ENCODE measurements around the gene IQGAP1.

The IQGAP1 gene

DNA sequence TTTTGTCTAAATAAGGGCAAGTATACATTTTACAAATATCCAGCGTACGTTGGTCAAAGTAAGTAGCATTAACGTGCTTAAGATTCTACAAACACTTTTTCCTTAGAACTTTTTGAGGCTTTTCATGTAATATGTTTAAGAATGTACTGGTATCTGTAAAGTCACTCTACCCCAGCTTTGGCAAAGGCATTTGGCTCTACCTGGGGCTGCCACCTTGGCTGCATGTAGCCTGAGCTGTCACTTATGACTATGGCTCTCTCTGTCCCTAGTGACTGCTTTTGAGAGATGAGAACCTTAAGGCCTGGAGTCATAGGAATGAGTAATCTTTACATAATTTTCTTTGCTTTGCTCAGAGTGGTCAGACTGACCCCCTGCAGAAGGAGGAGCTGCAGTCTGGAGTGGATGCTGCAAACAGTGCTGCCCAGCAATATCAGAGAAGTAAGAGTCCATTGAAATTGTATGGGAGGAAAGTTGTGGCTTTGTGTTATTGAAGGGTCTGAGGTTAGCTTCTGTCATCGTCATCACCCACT, 61.2 kb downstream of the IQGAP1 start:
- DNase-seq: no peak

DNA sequence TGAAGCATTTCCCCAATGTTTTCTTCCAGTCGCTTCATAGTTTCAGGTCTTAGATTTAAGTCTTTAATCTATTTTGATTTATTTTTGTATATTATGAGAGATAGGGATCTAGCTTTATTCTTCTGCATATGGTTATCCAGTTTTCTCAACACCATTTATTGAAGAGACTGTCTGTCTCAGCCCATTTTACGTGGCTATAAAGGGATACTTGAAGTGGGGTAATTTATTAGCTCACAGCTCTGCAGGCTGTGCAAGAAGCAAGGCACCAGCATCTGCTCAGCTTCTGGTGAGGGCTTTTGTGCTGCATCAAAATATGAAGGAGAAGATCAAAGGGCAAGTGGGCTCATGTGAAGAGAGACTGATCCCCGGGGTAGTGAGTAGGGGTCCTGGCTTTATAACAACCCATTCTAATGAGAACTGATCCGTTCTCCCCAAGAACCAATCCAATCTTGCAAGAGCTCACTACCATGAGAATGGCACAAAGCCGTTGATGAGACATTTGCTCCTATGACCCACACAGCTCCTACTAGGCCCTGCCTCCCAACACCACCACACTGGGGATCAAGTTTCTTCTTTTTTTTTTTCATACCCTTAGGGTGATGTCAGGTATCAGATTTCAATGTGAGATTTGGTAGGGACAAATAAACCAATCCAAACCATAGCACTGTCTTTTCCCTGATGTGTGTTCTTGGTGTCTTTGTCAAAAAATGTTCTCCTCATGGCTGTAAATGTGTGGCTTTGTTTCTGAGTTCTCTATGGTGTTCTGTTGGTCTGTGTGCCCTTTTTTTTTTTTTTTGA, 63.2 kb downstream of the IQGAP1 start:
- DNase-seq: no peak

DNA sequence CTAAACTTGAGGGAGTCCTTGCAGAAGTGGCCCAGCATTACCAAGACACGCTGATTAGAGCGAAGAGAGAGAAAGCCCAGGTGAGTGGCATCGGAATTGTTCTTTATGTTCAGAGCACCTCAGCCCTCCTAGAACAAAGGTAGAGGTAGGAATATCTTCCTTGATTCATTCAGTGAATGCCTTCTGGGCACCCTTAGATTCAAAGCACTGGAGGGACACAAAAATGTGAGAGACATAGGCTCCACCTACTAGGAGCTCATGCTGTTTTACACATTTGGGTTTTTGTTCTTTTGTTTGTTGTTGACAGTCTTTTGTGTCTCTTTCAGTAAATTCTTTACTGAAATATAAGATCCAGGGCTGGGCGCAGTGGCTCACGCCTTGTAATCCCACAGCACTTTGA, 68.2 kb downstream of the IQGAP1 start:
- DNase-seq: no peak

DNA sequence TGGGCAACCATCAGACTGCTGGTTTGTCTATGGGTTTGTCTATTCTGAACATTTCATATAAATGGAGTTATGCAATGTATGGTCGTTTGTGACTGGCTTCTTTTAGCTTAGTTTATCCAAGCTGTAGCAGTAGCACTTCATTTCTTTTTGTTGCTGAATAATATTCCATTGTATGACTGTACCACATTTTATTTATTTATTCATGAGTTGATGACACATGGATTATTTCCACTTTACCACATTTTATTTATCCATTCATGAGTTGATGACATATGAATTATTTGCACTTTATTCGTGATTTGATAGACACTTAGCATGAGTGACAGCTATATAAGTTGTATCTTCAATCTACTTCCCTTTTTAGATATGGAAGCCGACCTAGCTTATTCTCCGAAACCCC, 70.0 kb downstream of the IQGAP1 start:
- DNase-seq: no peak

DNA sequence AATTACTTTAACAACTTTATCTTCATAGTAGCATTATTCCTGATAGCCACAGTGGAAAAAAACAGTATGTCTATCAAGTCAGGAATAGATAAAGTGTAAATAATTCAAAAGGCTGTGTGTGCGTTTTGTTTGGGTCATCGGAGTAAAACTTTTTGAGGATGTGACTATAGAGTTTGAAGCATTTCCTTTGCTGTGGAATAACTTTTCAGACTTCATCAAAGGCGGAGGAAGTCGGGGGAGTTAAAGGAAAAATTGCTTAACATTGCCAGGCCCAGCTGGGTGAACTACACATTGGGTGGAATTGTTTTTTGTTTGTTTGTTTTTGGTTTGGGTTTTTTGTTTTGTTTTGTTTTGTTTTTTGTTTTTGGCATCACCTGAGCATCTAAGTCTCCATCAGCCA, 71.3 kb downstream of the IQGAP1 start:
- no peak for DNase-seq

DNA sequence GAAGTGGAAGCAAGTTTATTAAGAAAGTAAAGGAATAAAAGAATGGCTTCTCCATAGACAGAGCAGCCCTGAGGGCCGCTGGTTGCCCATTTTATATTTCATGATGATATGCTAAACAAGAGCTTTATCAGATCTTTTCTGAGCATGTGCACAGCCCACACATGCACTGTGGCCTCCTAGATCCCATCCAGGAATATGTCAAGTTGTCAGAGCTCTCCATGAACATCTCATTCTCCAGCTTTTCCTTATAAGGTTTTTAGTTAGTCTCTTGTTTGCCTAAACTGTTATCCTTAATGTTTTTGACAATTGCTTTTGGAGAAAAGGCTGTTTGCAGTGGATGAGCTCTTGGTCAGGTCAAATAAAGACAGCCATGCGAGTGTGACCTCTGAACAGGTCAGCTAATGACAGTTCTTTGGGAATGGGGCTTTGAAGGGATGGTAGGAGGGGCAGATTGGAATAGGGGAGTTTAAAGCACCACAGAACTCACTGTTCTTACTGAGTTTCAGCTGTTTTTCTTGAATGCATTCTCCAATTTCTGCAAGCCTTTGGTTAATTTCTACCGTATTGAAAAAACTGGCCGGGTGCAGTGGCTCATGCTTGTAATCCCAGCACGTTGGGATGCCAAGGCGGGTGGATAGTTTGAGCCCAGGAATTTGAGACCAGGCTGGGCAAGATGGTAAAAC, 72.2 kb downstream of the IQGAP1 start:
- DNase-seq: no peak

DNA sequence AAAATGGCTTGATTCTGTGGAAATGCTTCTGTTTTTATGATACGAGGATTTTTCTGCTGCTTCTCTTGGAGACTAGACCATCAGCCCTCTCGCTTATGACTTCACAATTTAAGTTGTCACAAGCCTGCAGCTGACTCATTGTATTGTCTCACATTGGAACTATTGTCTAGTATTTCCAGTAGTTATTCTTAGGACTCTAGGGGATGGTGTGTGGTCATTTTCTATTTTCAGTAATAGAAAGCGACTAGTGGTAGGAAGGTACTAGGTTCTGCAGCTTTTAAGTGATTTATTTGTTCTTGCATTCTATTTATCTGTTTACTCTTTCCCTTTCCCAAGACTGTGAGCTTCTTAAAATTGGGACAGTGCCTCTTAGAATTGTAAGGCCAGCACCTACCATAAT, 75.3 kb downstream of the IQGAP1 start:
- DNase-seq: peak; percentile 10

DNA sequence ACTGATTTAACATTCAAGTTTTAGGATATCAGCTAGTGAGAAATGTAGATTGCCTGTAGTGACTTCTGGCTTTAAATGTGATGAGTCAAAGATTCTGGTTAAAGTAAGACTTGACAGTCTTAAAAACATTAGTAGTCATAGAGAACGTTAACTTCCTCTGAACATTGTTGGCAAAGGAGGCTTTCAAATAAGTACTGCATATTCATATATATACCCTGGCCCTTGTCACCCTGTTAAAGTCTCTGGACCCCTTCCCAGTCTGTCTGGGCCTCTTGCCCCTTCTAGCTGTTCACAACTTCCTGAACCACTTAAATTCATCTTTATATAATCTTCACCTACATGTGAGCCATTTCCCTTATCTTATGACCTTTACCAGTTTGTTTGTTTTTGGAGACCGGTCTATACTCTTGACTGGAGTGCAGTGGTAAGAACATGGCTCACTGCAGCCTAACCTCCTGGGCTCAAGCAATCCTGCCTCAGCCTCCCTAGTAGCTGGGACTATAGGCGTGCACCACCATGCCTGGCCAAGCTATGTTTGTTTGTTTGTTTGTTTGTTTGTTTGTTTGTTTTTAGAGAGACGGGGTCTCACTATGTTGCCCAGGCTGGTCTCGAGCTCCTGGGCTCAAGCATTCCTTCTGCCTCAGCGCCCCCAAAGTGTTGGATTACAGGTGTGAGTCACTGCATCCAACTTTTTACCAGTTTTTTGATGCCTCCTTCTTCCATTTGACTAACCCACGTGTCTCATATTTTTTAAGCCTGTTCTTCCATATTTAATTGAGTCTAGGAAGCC, 77.3 kb downstream of the IQGAP1 start:
- no peak for DNase-seq

DNA sequence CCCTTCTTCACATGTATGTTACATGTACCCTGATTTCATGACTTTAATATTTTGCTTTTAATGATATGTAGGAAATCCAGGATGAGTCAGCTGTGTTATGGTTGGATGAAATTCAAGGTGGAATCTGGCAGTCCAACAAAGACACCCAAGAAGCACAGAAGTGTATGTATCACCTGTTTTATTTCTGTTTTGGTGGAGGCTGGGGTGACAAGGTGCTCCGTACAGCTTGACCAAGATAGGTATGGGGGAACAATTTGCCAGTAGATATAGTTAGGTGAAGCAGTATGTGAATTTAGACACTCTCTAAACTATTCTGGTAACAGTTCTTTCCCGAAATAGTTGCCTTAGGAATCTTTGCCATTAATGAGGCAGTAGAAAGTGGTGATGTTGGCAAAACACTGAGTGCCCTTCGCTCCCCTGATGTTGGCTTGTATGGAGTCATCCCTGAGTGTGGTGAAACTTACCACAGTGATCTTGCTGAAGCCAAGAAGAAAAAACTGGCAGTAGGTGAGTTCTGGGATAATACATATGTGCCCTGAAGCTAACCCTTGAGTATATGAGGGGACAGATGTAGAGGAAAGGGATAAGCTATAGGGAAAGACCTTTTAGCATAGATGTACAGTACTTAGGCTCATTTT, 78.0 kb downstream of the IQGAP1 start:
- no peak for DNase-seq

DNA sequence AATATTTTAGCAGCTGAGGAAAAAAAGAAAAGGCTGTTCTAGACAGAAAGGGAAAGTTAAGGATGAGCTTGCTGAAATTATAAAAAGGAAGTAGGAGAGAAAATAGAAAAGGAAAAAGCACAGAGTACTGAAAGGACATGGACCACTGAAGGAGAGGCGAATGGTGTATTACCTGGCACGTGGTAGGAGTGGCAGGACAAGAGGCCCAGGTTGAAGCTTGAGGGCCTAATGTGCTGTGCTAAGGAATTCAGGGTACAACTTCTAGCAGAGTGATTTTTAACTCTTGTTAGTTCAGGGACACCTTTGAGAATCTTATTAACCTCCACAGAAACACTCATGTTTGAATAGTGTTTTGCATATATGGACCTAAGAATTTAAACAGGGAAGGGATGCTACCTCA, 81.7 kb downstream of the IQGAP1 start:
- no peak for DNase-seq

DNA sequence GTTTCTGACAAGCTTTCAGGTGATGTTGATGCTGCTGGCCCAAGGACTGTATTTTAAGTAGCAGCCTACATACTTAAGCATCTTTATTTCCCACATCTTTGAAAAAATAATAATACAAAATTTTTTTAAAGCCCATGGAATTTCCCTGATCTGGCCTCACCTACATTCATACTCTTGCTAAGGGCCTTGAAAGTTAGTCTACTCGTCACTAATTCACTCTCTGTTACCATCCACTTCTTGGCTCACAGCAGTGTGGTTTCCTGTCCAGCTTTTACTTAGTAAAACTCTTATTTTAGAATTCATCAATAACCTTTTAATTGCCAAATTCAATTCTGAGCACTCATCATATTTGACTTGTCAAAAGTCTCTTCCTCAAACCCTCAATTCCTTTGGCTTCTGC, 82.4 kb downstream of the IQGAP1 start:
- no peak for DNase-seq

DNA sequence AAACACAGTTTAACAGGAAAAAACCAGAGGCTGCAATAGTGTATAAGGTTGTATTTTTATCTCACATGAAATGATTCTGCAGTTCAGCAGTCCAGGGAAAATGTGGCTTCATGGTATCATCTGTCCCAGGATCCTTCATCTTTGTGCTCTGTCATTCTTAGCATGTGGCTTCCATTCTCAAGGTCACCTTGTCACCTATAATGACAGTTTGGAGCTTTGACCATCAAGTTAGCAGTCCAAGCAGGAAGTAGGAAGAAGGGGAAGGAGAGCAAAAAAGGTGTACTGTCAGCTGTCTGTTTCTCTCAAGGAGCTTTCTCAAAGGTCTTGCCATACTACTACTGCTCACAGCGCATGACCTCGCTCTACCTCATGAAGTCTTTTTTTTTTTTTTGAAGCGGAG, 83.1 kb downstream of the IQGAP1 start:
- no peak for DNase-seq

DNA sequence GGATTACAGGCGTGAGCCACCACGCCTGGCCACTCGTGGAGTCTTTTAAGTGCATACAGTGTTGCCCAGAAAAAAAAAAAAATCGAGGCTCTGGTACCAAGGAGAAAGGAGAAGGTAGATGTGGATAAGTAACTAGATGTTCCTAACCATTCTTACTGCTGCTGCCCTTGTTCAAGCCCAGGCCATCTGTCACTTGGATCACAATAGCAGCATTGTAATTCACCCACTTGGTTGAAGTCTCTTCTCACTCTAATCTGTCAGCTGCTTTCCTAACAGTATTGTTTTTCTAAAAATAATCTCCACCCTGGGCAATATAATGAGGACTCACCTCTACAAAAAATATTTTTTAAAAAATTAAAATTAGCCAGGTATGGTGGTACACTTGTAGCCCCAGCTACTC, 83.7 kb downstream of the IQGAP1 start:
- DNase-seq: no peak

DNA sequence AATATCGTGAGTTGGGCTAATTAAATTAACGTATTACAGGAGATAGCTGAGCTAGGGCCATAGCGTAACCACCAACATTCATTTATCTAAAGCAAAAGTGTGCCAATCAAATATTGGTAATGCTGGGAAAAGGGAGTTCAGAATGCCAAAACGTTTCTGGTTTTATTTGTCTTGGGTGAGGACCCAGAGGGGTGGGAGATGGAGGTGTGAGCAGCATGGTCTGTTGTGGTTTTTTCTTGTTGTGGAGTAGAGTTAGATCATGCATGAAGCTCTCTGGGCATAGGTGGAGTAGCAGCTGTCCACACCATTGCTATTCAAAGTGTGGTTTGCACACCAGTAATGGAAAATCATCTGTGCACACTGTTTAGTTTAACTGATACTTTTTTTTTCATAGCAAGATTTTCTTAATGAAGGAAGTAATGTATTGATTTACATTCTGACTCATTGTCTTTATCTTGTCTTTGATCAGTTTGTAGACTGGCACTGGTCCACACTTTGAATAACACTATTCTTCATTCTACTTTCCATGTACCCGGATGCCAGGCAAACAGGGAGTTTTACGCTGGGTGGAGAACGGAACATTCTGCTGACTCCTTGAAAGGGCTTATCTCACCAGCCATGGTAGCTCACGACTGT, 90.9 kb downstream of the IQGAP1 start:
- DNase-seq: peak; percentile 44

DNA sequence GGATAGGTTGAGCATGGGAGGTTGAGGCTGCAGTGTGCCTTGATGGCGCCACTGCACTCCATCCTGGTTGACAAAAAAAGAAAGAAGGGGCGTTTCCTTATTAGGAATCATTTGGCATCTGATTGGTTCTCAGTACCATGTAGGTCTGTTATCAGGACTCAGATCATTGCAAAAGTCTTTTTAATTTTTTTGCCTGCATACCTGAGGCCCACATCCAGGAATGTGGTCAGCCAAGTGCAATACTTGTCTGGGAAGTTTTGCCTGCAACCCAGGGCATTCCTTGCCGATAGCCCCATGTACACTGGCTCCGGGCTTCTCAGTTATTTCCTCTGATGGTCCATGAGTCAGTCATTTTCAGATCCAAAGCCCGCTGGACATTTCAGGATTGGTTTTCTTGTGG, 91.6 kb downstream of the IQGAP1 start:
- no peak for DNase-seq

DNA sequence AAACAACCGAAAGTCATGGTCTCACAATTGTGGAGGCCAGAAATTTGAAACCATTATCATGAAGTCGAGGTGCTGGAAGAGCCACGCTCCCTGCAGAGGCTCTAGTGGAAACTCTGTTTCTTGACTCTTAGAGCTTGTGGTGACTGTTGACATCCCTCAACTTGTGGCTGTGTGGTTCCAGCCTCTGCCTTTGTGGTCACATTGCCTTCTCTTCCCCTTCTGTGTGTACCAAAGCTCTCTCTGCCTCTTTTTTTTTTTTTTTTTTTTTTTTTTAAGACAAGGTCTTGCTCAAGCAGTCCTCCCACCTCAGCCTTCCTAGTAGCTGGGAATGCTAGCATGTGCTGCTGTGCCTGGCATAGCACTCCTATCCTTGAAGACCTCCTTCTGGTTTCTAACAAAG, 93.0 kb downstream of the IQGAP1 start:
- peak; percentile 56 for DNase-seq

DNA sequence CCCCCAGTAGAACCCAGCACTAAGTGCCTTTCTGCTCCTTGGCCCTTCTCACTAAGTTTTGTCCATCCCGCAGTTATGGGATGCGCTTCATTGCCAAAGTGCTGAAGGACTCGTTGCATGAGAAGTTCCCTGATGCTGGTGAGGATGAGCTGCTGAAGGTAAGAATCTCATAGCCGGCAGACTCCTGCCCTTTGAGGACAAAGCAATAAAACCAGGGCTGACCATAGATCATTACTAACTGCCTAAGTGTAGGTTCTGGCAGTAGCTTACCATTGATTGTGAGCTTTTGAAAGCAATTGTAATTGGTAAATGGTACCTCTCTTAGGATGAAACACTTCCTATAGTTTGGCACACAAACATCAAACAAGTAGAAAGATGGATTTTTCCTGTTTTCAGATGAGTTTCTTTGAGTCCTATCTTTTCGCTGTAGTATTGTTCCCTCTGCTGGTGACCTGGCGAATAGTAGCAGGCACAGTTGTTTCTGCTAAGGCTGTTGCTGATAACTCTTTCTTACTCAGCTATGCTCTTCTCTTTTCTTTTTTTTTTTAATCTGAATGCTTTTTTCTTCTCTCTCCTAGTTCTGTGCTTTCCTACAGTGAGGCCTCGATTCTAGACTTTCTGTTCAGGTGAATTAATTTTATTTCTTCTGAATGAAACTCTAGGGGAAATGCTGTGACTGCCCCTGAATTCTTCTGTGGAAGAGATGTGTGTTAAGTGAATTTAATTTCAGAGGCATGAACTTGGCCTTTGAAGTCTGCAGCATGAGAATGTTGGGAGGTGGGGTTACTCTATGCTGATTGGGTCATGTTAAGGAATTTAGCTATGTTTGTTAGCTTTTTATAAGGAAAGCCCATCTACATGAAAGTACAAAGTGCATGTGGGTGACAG, 94.3 kb downstream of the IQGAP1 start:
- peak; percentile 26 for DNase-seq

DNA sequence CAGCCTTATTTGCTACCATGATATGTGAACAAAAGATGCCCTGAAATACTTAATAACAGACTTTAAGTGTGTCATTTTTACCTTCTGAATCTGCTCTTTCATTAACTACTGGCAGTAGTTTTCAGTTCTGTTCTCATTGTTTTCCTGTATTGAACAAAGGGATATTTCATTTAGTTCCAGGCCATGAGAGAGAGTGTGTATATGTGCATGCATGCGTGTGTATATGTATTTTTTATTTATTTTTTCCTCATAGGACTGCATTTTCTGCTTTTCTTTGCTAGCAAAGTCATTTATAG, 94.9 kb downstream of the IQGAP1 start:
- DNase-seq: no peak

DNA sequence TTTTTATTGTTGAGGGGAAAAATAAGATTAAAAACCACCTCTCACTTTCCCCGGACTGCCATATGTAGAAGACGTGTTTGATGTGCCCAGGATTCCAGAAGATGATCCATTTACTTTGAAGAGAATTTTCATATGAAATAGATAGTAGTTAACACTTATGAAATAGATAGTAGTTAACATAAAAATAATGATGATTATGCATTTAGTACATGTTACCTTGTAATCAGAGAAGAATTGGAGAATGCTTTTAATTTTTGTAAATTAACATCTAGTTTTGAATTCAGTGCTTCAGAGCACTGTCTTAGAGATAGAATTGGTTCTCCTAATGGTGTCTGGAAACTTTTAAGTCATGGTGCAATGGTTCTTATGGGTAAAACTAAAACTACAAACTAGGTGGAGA, 95.6 kb downstream of the IQGAP1 start:
- no peak for DNase-seq

DNA sequence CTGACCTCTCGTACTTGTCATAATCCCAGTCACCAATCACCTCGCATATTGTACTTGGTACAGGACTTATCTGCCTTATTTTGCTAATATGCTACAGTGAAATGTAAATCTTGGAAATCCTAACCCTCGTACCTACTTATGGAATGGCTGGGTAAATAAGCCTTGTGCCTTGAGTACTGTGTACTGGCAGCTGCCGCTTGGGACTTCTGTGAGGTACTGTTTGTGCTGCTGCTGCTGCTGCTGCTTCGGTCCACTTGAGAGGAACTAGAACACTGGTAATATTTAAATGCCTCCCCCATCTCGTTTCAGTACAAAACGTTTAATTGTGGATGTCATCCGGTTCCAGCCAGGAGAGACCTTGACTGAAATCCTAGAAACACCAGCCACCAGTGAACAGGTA, 99.1 kb downstream of the IQGAP1 start:
- DNase-seq: no peak

DNA sequence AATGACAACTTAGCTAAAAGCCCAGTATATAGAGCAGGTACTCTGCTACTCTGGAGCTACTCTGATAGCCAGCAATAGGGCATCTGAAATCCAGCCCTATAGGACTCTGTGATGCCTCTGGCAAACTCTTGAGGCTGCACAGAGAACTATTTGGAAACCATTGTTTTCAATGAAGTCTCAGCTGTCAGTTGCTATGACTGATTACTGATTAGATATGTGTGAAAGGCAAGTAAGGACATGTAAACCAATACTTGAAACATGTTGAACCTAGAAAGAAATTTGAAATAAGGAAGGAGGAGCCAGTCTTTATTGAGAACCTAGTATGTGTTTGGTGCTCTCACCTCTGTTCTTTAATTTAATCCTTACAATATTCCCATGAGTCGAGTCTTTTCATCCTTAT, 101.5 kb downstream of the IQGAP1 start:
- no peak for DNase-seq

DNA sequence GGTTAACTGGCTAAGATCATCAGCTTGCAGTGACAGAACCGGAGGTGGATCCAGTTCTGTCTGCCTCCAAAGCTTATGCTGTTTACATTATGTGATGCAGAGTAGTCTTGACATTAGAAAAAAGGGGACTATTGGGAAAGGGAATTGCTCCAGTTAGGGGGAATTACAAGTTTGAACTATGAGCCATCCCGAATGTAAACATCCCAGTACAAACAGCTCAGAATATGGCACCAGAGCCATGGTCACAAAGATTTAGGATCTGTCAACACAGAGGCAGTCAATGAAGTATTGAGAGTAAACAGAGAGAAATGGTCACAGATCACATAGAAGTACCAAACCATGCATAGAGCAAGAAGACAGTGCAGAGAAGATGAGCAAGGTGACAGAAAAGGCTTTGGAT, 101.9 kb downstream of the IQGAP1 start:
- no peak for DNase-seq

Measured in activated CD4-positive, alpha-beta T cell treated with anti-CD3 and anti-CD28 coated beads, Interleukin-10, Interleukin-2, amounts not matched to agents 100 ng/mL and 50 ng/mL, durations not matched to agents 16 hours and 8 hours (primary cell).